Ascending aorta (tissue), 2 donors: ENCODE measurements around the gene SHISAL1. TPM values are rescaled to one million over a fixed set of nuclear protein-coding genes. Genes with fewer than 3 reads are reported as not detected.

Experiments used
- DNase-seq, 2 donors: peaks; one replicate each; pipeline ENCODE4 v3.0.0-alpha.2; 2019; ENCODE audit warnings: low spot score in 2 of 2
- H3K27ac ChIP-seq, 2 donors: fragments of 200-600 bp; sonication (generic); one replicate each; pipeline ENCODE4 v1.5.1; 2016 to 2017; ENCODE audit warnings: mild to moderate bottlenecking in 1 of 2
- H3K27me3 ChIP-seq: fragments of 200-600 bp; sonication (generic); one replicate; pipeline ENCODE4 v1.5.1; 2017
- H3K36me3 ChIP-seq, 2 donors: fragments of 200-600 bp; sonication (generic); one replicate each; pipeline ENCODE4 v1.5.1; 2016
- H3K4me1 ChIP-seq, 2 donors: fragments of 200-600 bp; sonication (generic); one replicate each; pipeline ENCODE4 v1.5.1; 2016 to 2017; ENCODE audit warnings: mild to moderate bottlenecking in 1 of 2
- H3K4me3 ChIP-seq, 2 donors: fragments of 200-600 bp; sonication (generic); one replicate each; pipeline ENCODE4 v1.5.1; 2016 to 2017; ENCODE audit warnings: mild to moderate bottlenecking in 1 of 2
- H3K9me3 ChIP-seq, 2 donors: fragments of 200-600 bp; sonication (generic); one replicate each; pipeline ENCODE4 v1.5.1; 2016
- intact Hi-C: fragments of 100-400 bp; cut with DNase I; formaldehyde crosslinking; loops from one replicate; pipeline ENCODE4 v1.15.1; 2023
- total RNA-seq: library from RNA; depleted of rRNA; stranded (reverse); fragments of >200 nt; gene quantifications from one replicate; pipeline ENCODE4 v1.1.0, GENCODE V29; 2016
- TF ChIP-seq, protein P1 (sequence below), 3 experiments: fragments of 200-600 bp in 2 of 3; fragments of 450-650 bp in 1 of 3; sonication (generic) in 2 of 3; IDR thresholded peaks; one replicate each; pipeline ENCODE4 v1.5.1; 2016 to 2019; ENCODE audit warnings: antibody characterized with exemption in 3 of 3, mild to moderate bottlenecking in 1 of 3, moderate library complexity in 1 of 3

The SHISAL1 gene
- total RNA-seq, 1 donor from 2014 or later: 1.6 TPM

DNA sequence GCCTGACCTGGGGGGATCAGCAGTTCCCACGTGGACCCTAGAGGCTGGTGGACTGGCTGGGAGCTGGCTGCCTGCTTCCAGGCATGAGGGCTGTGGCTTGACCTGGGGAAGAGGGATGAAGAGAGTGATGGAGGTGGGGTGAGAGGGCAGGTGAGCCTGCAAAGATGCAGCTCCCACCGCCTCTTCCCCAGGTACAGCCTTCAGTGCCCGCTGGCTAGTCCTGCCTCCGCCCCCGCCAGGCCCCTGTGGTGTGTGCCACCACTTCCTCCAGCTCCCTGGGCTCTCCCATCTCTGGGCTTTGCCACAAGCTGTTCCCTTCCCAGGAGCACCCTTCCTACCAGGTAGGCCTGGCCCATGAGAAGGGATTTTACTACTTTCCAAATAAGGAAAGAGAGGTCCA is 112.9 kb downstream of the SHISAL1 start:
- Histone ChIP-seq H3K36me3 (no peaks in the 10 kb centered on the region), H3K4me3 (no peak overlapping the region), H3K9me3 (no peaks in the 10 kb centered on the region), H3K4me1 (no peaks in the 10 kb centered on the region), H3K27me3 (no peaks in the 10 kb centered on the region), H3K27ac (no peak overlapping the region)
- DNase-seq: no peak
- TF ChIP-seq, protein P1, sequence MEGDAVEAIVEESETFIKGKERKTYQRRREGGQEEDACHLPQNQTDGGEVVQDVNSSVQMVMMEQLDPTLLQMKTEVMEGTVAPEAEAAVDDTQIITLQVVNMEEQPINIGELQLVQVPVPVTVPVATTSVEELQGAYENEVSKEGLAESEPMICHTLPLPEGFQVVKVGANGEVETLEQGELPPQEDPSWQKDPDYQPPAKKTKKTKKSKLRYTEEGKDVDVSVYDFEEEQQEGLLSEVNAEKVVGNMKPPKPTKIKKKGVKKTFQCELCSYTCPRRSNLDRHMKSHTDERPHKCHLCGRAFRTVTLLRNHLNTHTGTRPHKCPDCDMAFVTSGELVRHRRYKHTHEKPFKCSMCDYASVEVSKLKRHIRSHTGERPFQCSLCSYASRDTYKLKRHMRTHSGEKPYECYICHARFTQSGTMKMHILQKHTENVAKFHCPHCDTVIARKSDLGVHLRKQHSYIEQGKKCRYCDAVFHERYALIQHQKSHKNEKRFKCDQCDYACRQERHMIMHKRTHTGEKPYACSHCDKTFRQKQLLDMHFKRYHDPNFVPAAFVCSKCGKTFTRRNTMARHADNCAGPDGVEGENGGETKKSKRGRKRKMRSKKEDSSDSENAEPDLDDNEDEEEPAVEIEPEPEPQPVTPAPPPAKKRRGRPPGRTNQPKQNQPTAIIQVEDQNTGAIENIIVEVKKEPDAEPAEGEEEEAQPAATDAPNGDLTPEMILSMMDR (IDR thresholded peaks at IDR 0.05): no peak
- intact Hi-C loops: no loop called here

DNA sequence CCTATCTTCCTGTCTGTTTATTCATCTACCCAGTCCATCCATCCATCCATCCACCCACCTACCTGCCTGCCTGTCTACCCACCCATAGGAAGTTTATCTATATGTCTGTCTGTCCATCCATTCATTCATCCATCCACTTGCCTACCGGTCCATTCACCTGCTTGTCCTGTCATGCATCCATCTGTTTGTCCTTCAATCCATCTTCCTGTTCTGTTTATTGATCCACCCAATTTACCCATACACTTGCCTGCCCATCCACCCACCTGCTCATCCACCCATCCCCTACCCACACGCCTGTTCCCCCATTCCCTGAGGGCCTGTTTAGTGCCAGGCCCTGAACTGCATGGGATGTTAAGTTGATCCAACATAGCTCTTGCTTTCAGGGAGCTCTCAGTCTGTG is 113.6 kb downstream of the SHISAL1 start:
- intact Hi-C loops: no loop called here
- Histone ChIP-seq H3K36me3 (no peaks in the 10 kb centered on the region), H3K4me3 (no peak overlapping the region), H3K27ac (no peak overlapping the region), H3K9me3 (no peaks in the 10 kb centered on the region), H3K27me3 (no peaks in the 10 kb centered on the region), H3K4me1 (no peaks in the 10 kb centered on the region)
- DNase-seq: no peak
- TF ChIP-seq, protein P1 (IDR thresholded peaks at IDR 0.05): no peak

DNA sequence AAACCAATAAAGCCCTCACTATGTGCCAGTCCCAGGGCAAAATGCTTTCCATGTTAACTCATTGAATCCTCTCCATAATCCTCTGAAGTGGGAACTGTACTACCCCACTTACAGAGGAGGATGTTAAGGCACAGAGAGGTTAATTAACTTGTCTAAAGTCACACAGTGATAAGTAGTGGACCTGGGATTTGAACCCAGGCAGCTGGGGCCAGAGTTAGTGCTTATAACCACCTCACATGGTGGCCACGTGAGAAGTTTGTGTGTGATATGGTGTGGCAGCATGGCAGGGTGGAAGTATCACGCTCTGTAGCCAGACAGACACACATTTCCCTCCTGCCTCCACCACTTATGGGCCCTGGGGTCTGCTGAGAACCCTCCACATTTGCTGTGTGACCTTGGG is 115.5 kb downstream of the SHISAL1 start:
- DNase-seq: no peak
- Histone ChIP-seq H3K27me3 (no peaks in the 10 kb centered on the region), H3K4me1 (no peaks in the 10 kb centered on the region), H3K4me3 (no peak overlapping the region), H3K9me3 (no peaks in the 10 kb centered on the region), H3K27ac (no peak overlapping the region), H3K36me3 (no peaks in the 10 kb centered on the region)
- TF ChIP-seq, protein P1 (IDR thresholded peaks at IDR 0.05): no peak
- intact Hi-C loops: no loop called here

DNA sequence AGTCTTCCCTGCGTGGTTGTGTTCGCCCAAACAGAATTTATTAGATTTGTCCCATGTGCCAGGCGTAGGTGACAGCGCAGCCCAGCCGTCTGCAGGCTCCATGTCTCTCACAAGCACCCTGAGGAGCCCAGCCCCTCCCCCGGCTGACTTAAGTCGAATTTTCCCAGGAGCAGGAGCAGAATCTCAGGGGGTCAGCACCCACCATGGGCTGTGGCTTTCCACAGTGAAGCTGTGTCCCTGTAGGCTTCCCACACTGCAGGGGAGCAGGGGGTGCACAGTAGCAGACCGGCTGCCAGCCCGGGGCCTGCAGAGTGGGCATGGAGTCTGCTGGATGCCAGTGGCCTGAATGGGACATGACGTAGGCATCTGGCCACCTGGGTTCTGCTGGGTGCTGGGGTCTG is 116.0 kb downstream of the SHISAL1 start:
- TF ChIP-seq, protein P1 (IDR thresholded peaks at IDR 0.05): no peak
- Histone ChIP-seq H3K4me1 (no peaks in the 10 kb centered on the region), H3K27ac (no peak overlapping the region), H3K9me3 (no peaks in the 10 kb centered on the region), H3K4me3 (no peak overlapping the region), H3K36me3 (no peaks in the 10 kb centered on the region), H3K27me3 (no peaks in the 10 kb centered on the region)
- intact Hi-C loops: no loop called here
- DNase-seq: no peak

DNA sequence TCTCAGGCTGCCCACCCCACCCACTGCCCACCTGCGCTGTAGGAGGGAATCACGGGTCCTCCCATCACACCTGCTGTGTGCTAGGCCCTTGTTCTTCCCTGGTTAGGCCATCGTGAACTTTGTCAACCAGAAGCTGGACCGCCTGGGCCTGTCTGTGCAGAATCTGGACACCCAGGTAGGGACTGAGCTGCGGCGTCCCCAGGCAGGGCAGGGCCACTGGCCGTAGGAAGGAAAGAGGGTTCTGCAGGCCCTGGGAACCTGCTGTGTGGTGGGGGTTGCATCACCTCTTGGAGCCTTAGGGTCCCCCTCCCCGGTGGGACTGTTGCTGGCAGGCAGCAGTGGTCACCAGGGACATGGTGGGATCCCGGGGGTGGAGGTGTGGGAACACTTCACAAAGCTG is 116.5 kb downstream of the SHISAL1 start:
- H3K36me3 ChIP-seq: no peaks in the 10 kb centered on the region
- no peaks in the 10 kb centered on the region for H3K9me3 ChIP-seq
- DNase-seq: no peak
- no peak overlapping the region for H3K4me3 ChIP-seq
- intact Hi-C loops: no loop called here
- no peaks in the 10 kb centered on the region for H3K4me1 ChIP-seq
- no peak overlapping the region for H3K27ac ChIP-seq
- H3K27me3 ChIP-seq: no peaks in the 10 kb centered on the region
- TF ChIP-seq, protein P1 (IDR thresholded peaks at IDR 0.05): no peak

DNA sequence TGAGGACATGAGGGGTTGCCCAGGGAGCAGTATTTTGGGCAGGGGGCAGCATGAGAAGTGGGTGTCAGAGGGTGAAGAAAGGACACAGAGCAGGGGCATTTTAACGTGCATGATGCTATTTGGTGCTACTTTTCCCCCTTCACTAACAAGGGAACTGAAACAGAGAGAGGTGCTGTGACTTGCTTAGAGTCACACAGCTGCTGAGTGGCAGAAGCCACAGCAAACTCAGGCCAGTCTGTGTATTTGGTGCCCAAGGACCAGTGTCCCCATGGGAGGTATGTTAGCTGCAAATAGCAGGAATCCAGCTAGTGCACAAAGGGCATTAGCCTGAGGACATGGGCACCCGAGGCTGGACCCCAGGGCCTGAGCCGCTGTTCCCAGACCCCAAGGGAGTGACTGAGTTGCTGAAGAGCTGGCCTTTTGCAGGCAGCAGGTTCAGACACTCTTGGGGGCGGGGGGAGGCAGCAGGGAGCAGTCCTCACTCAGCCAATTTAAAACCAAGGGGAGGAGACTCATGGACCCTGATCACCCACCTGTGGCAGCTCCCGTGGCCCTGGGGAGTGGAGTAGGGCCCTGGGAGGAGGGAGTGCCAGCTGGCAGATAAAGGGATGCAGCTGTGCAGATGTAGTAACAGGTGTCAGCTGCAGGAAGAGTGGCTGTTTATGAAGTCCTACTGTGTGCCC is 117.4 kb downstream of the SHISAL1 start:
- H3K27ac ChIP-seq: no peak overlapping the region
- no peaks in the 10 kb centered on the region for H3K9me3 ChIP-seq
- no peaks in the 10 kb centered on the region for H3K4me1 ChIP-seq
- intact Hi-C loops: no loop called here
- no peaks in the 10 kb centered on the region for H3K36me3 ChIP-seq
- no peak overlapping the region for H3K4me3 ChIP-seq
- H3K27me3 ChIP-seq: no peaks in the 10 kb centered on the region
- peak in 1 of 2 donors; percentile 7 for DNase-seq
- TF ChIP-seq, protein P1 (IDR thresholded peaks at IDR 0.05): no peak
